PFSK-1 (cell line): ENCODE data around the gene ZDHHC14.

Experiments
- POLR2AphosphoS5 ChIP-seq: IDR thresholded peaks from 2 replicates; pipeline ENCODE4 v1.6.1; 2012; ENCODE audit warnings: low read depth, mild to moderate bottlenecking, control low read depth, low read length, moderate library complexity
- REST ChIP-seq, 2 experiments: IDR thresholded peaks; 2 replicates each; pipeline versions ENCODE4 v1.6.1 to v1.8.0; 2011 to 2012; ENCODE audit warnings: low read depth in 2 of 2, low read length in 2 of 2, control low read depth in 1 of 2, inconsistent platforms in 1 of 2, mild to moderate bottlenecking in 1 of 2, moderate library complexity in 1 of 2; ENCODE audit not compliant: insufficient read depth in 1 of 2
- TAF1 ChIP-seq: IDR thresholded peaks from 2 replicates; pipeline ENCODE4 v1.6.1; 2012; ENCODE audit warnings: low read length, control low read depth, borderline replicate concordance; ENCODE audit not compliant: insufficient read depth

GRCh38 chr6:157393669-157394327 lies 12.8 kb downstream of the ZDHHC14 start:
- no peak for TF ChIP-seq TAF1
- no peak for TF ChIP-seq POLR2AphosphoS5
- TF ChIP-seq REST (IDR thresholded peaks at IDR 0.05; ENCODE audit: insufficient read depth in 1 of 2, low read depth in 2 of 2, low read length in 2 of 2), result no peak
